ENCODE data around the gene ITGA3.

ITGA3 gene

GRCh38 chr17:50110591-50111349 lies 54.9 kb downstream of the ITGA3 start:
- POLR2A ChIA-PET (ENCODE audit: low non-redundant PET) = interaction anchor here (0.5 kb wide), 1 partner anchor 1397 kb away, joined by 5 read pairs; no protein-coding TSS in a partner anchor
- peak overlapping the region; percentile 91 for H3K27ac ChIP-seq
- CTCF ChIA-PET = interaction anchor here (0.5 to 1.3 kb wide), 2 partner anchors 16 to 32 kb away, joined by 3 to 5 read pairs; no protein-coding TSS in a partner anchor
- no peak for DNase-seq (ENCODE audit: low spot score)
- no peak for TF ChIP-seq CTCF (conservative IDR thresholded peaks at IDR 0.05; ENCODE audit: low read depth)

- DNase-seq (ENCODE audit: low spot score) = no peak
- no peak for TF ChIP-seq CTCF (conservative IDR thresholded peaks at IDR 0.05; ENCODE audit: low read depth)
- CTCF ChIA-PET = interaction anchor here (0.5 to 1.3 kb wide), 5 partner anchors 12 to 90 kb away, joined by 3 to 5 read pairs (median 3); no protein-coding TSS in a partner anchor
- POLR2A ChIA-PET (ENCODE audit: low non-redundant PET) = interaction anchor here (0.5 kb wide), 1 partner anchor 88 kb away, joined by 3 read pairs; no protein-coding TSS in a partner anchor
- peak overlapping the region; percentile 91 for H3K27ac ChIP-seq
These were observed 56.1 kb downstream of the ITGA3 start for GRCh38 chr17:50111673-50112655.

- DNase-seq (ENCODE audit: low spot score) = no peak
- H3K27ac ChIP-seq = peak overlapping the region; percentile 91
- ChIA-PET POLR2A (ENCODE audit: low non-redundant PET) (interaction anchor here (0.5 kb wide), 1 partner anchor 87 kb away, joined by 3 read pairs; no protein-coding TSS in a partner anchor), CTCF (interaction anchor here (1.0 to 1.2 kb wide), 2 partner anchors 11 to 20 kb away, joined by 3 to 4 read pairs; no protein-coding TSS in a partner anchor)
- TF ChIP-seq CTCF (conservative IDR thresholded peaks at IDR 0.05; ENCODE audit: low read depth) = no peak
These were observed 56.8 kb downstream of the ITGA3 start for GRCh38 chr17:50112694-50113093.

- no peak for TF ChIP-seq CTCF (conservative IDR thresholded peaks at IDR 0.05; ENCODE audit: low read depth)
- ChIA-PET POLR2A (ENCODE audit: low non-redundant PET) (no interaction called here), CTCF (interaction anchor here (0.5 to 2.4 kb wide), 6 partner anchors 12 to 183 kb away, joined by 3 to 7 read pairs (median 6); partner anchors contain the start of gene PPP1R9B)
- H3K27ac ChIP-seq = no peak overlapping the region; the same call in 1 of the 2 replicates
- no peak for DNase-seq (ENCODE audit: low spot score)
These were observed 57.9 kb downstream of the ITGA3 start for GRCh38 chr17:50113624-50114320.

- TF ChIP-seq CTCF (conservative IDR thresholded peaks at IDR 0.05; ENCODE audit: low read depth) = no peak
- no peak overlapping the region for H3K27ac ChIP-seq
- no peak for DNase-seq (ENCODE audit: low spot score)
- POLR2A ChIA-PET (ENCODE audit: low non-redundant PET) = no interaction called here
- CTCF ChIA-PET = interaction anchor here (0.6 to 2.4 kb wide), 7 partner anchors 13 to 55 kb away, joined by 3 to 7 read pairs (median 3); partner anchors contain the start of gene PPP1R9B
These were observed 58.5 kb downstream of the ITGA3 start for GRCh38 chr17:50114401-50114800.
